CD4-positive, CD25-positive, alpha-beta regulatory T cell (primary cell): ENCODE results near the gene NR3C1. TPM values are rescaled to one million over a fixed set of nuclear protein-coding genes. Genes with fewer than 3 reads are reported as not detected.

Experiments used
- ATAC-seq, 2 donors: fragments of 150-1000 bp; cut with Tn5 transposase; one replicate each; pipeline ENCODE4 v1.10.0; 2021; ENCODE audit warnings: low read depth in 2 of 2, moderate number of reproducible peaks in 2 of 2, moderate library complexity in 1 of 2
- DNase-seq, 3 donors: peaks; one replicate each; pipeline versions ENCODE4 v3.0.0 to v3.0.0-alpha.2; 2012 to 2022; ENCODE audit warnings: mixed read lengths in 1 of 3
- H3K27ac ChIP-seq: one replicate; pipeline ENCODE4 v1.7.0; 2013; ENCODE audit warnings: mild to moderate bottlenecking, low read length; ENCODE audit not compliant: insufficient read depth, poor library complexity, severe bottlenecking
- H3K27me3 ChIP-seq: one replicate; pipeline ENCODE4 v1.7.0; 2013; ENCODE audit warnings: low read length; ENCODE audit not compliant: control insufficient read depth, insufficient read depth
- H3K36me3 ChIP-seq: one replicate; pipeline ENCODE4 v1.7.0; 2013; ENCODE audit warnings: mild to moderate bottlenecking, low read length, moderate library complexity; ENCODE audit not compliant: control insufficient read depth, insufficient read depth
- H3K4me1 ChIP-seq: 2 replicates; pipeline ENCODE4 v1.7.0; 2013; ENCODE audit warnings: mild to moderate bottlenecking, low read length; ENCODE audit not compliant: insufficient read depth, control insufficient read depth, poor library complexity, severe bottlenecking
- H3K4me3 ChIP-seq: one replicate; pipeline ENCODE4 v1.7.0; 2013; ENCODE audit warnings: low read depth, mild to moderate bottlenecking, low read length, moderate library complexity
- H3K9me3 ChIP-seq, 2 experiments: 1 replicate in 1 of 2; 2 replicates in 1 of 2; pipeline ENCODE4 v1.7.0; 2013; ENCODE audit warnings: low read length in 2 of 2, mild to moderate bottlenecking in 1 of 2, moderate library complexity in 1 of 2; ENCODE audit not compliant: control insufficient read depth in 2 of 2
- H3K27ac Mint-ChIP-seq, 3 donors: one replicate each; pipeline ENCODE4 v1.8.0; 2020 to 2022; ENCODE audit warnings: mild to moderate bottlenecking in 3 of 3, mixed read lengths in 3 of 3, moderate library complexity in 2 of 3
- H3K27me3 Mint-ChIP-seq: one replicate; pipeline ENCODE4 v1.8.0; 2022; ENCODE audit warnings: mild to moderate bottlenecking, mixed read lengths
- H3K36me3 Mint-ChIP-seq: one replicate; pipeline ENCODE4 v1.8.0; 2020; ENCODE audit warnings: mixed read lengths
- H3K4me1 Mint-ChIP-seq, 4 donors: one replicate each; pipeline ENCODE4 v1.8.0; 2020 to 2022; ENCODE audit warnings: mixed read lengths in 4 of 4, mild to moderate bottlenecking in 1 of 4
- H3K4me3 Mint-ChIP-seq, 4 donors: one replicate each; pipeline ENCODE4 v1.8.0; 2020 to 2022; ENCODE audit warnings: mild to moderate bottlenecking in 4 of 4, mixed read lengths in 4 of 4, moderate library complexity in 3 of 4
- H3K9me3 Mint-ChIP-seq, 7 donors: one replicate each; pipeline ENCODE4 v1.8.0; 2020 to 2022; ENCODE audit warnings: mixed read lengths in 7 of 7, mild to moderate bottlenecking in 3 of 7, moderate library complexity in 2 of 7
- polyA plus RNA-seq, 4 donors: library from polyadenylated mRNA; unstranded; fragments of 300-500 nt; fragmentation: Illumina TruSeq; gene quantifications; one replicate each; pipeline ENCODE4 v1.2.3, GENCODE V29; 2021
- total RNA-seq: library from RNA; stranded (reverse); gene quantifications from one replicate; pipeline ENCODE4 v1.2.3, GENCODE V29; 2022

Gene NR3C1
- total and polyA plus RNA-seq, 5 donors from 2014 or later, result 62.5 to 154 (median 75.1) TPM

- no peaks in the 10 kb centered on the region for H3K9me3 Mint-ChIP-seq
Measured at GRCh38 chr5:143238620-143239019, 164.9 kb downstream of the NR3C1 start.

GRCh38 chr5:143237664-143238063, 165.8 kb downstream of the NR3C1 start:
- Mint-ChIP-seq H3K36me3 (peaks cover 5% of the 10 kb centered on the region), H3K27ac (no peak overlapping the region), H3K4me3 (no peak overlapping the region), H3K9me3 (no peaks in the 10 kb centered on the region), H3K4me1 (peaks cover 0 to 4% (median 0%) of the 10 kb centered on the region in 4 donors), H3K27me3 (no peaks in the 10 kb centered on the region)
- Histone ChIP-seq H3K4me3 (no peak overlapping the region), H3K27me3 (no peaks in the 10 kb centered on the region), H3K4me1 (no peaks in the 10 kb centered on the region), H3K27ac (no peak overlapping the region), H3K9me3 (no peaks in the 10 kb centered on the region), H3K36me3 (no peaks in the 10 kb centered on the region)
- ATAC-seq (no peak), DNase-seq (no peak)

More at GRCh38 chr5:143238620-143239019, 164.9 kb downstream of the NR3C1 start:
- peaks cover 5% of the 10 kb centered on the region for H3K36me3 Mint-ChIP-seq
- H3K27me3 Mint-ChIP-seq, result no peaks in the 10 kb centered on the region
- Histone ChIP-seq H3K4me1 (no peaks in the 10 kb centered on the region), H3K27me3 (no peaks in the 10 kb centered on the region), H3K4me3 (no peak overlapping the region), H3K36me3 (no peaks in the 10 kb centered on the region), H3K27ac (no peak overlapping the region), H3K9me3 (no peaks in the 10 kb centered on the region)
- DNase-seq (no peak), ATAC-seq (no peak)
- H3K4me1 Mint-ChIP-seq, result peaks cover 0 to 3% (median 0%) of the 10 kb centered on the region in 4 donors
- H3K4me3 Mint-ChIP-seq, result no peak overlapping the region
- peak overlapping the region in 1 of 3 donors; percentile 18 for H3K27ac Mint-ChIP-seq

GRCh38 chr5:143236682-143237081, 166.8 kb downstream of the NR3C1 start:
- H3K9me3 ChIP-seq, result no peaks in the 10 kb centered on the region
- no peaks in the 10 kb centered on the region for H3K27me3 ChIP-seq
- H3K27ac ChIP-seq, result no peak overlapping the region
- H3K4me3 Mint-ChIP-seq, result no peak overlapping the region
- DNase-seq, result no peak
- no peaks in the 10 kb centered on the region for H3K27me3 Mint-ChIP-seq
- H3K36me3 Mint-ChIP-seq, result peaks cover 5% of the 10 kb centered on the region
- peaks cover 0 to 4% (median 0%) of the 10 kb centered on the region in 4 donors for H3K4me1 Mint-ChIP-seq
- H3K27ac Mint-ChIP-seq, result peak overlapping the region in 1 of 3 donors; percentile 60
- no peaks in the 10 kb centered on the region for H3K36me3 ChIP-seq
- no peaks in the 10 kb centered on the region for H3K4me1 ChIP-seq
- no peaks in the 10 kb centered on the region for H3K9me3 Mint-ChIP-seq
- ATAC-seq, result no peak
- no peak overlapping the region for H3K4me3 ChIP-seq

- Mint-ChIP-seq H3K27ac (no peak overlapping the region), H3K9me3 (no peaks in the 10 kb centered on the region), H3K4me1 (peaks cover 3 to 12% (median 7%) of the 10 kb centered on the region in 4 donors), H3K36me3 (peaks cover 5% of the 10 kb centered on the region), H3K27me3 (no peaks in the 10 kb centered on the region), H3K4me3 (no peak overlapping the region)
- no peak overlapping the region for H3K27ac ChIP-seq
- H3K4me3 ChIP-seq, result no peak overlapping the region
- no peaks in the 10 kb centered on the region for H3K36me3 ChIP-seq
- peaks cover 6% of the 10 kb centered on the region for H3K4me1 ChIP-seq
- H3K27me3 ChIP-seq, result no peaks in the 10 kb centered on the region
- DNase-seq (no peak), ATAC-seq (no peak)
- H3K9me3 ChIP-seq, result no peaks in the 10 kb centered on the region
Measured at GRCh38 chr5:143235423-143235822, 168.1 kb downstream of the NR3C1 start.

GRCh38 chr5:143234162-143234842, 169.2 kb downstream of the NR3C1 start:
- DNase-seq (no peak), ATAC-seq (no peak)
- peaks cover 17% of the 10 kb centered on the region for H3K4me1 ChIP-seq
- no peak overlapping the region for H3K4me3 Mint-ChIP-seq
- no peak overlapping the region for H3K4me3 ChIP-seq
- no peak overlapping the region for H3K27ac ChIP-seq
- no peak overlapping the region for H3K27ac Mint-ChIP-seq
- H3K9me3 ChIP-seq, result no peaks in the 10 kb centered on the region
- peaks cover 5% of the 10 kb centered on the region for H3K36me3 Mint-ChIP-seq
- no peaks in the 10 kb centered on the region for H3K27me3 ChIP-seq
- no peaks in the 10 kb centered on the region for H3K9me3 Mint-ChIP-seq
- H3K27me3 Mint-ChIP-seq, result no peaks in the 10 kb centered on the region
- H3K36me3 ChIP-seq, result no peaks in the 10 kb centered on the region
- H3K4me1 Mint-ChIP-seq, result peaks cover 13 to 23% (median 17%) of the 10 kb centered on the region in 4 donors

- peaks cover 21 to 32% (median 27%) of the 10 kb centered on the region in 4 donors for H3K4me1 Mint-ChIP-seq
- no peak overlapping the region for H3K4me3 Mint-ChIP-seq
- Histone ChIP-seq H3K27ac (no peak overlapping the region), H3K4me1 (peaks cover 30% of the 10 kb centered on the region), H3K4me3 (no peak overlapping the region), H3K9me3 (no peaks in the 10 kb centered on the region), H3K36me3 (no peaks in the 10 kb centered on the region), H3K27me3 (no peaks in the 10 kb centered on the region)
- peak overlapping the region in 1 of 3 donors; percentile 49 for H3K27ac Mint-ChIP-seq
- no peaks in the 10 kb centered on the region for H3K9me3 Mint-ChIP-seq
- peaks cover 5% of the 10 kb centered on the region for H3K36me3 Mint-ChIP-seq
- ATAC-seq (no peak), DNase-seq (no peak)
- H3K27me3 Mint-ChIP-seq, result no peaks in the 10 kb centered on the region
Measured at GRCh38 chr5:143233031-143233430, 170.5 kb downstream of the NR3C1 start.

DNA sequence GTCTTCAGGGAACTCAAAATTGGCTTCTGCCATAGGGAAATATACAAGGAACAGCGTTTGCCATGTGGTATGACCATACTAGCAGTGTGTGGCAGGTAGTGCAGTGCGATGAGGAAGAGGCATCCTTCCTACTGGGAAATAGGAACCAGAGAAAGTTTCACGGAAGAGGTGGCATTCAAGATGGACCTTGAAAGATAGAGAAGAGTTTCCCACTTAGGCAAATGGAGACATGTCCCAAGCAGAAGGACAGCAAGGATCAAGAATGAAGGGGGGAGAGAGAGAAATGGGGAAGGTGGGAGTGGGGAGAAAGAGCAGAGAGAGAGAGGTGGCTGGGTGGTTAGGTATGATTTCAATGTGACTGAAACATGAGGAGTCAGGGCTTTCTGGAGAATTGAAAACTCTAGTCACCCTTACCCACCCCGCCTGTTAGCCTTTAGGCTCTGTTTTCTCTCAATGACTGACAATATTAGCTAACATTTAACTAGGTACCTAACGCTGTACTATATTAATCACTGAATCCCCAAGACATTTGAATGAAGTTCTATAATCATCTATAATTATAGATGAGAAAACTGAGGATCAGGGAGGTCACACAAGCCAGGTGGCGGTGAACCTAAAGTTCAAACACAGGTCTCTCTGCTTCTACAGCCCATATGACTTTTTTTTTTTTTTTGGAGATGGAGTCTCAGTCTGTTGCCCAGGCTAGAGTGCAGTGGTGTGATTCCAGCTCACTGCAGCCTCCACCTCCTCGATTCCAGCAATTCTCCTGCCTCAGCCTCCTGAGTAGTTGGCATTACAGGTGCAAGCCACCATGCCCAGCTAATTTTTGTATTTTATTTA, 171.3 kb downstream of the NR3C1 start:
- no peaks in the 10 kb centered on the region for H3K27me3 Mint-ChIP-seq

More for the DNA sequence above, 171.3 kb downstream of the NR3C1 start:
- Histone ChIP-seq H3K27me3 (no peaks in the 10 kb centered on the region), H3K36me3 (no peaks in the 10 kb centered on the region), H3K27ac (no peak overlapping the region), H3K9me3 (no peaks in the 10 kb centered on the region), H3K4me3 (no peak overlapping the region), H3K4me1 (peaks cover 31% of the 10 kb centered on the region)
- DNase-seq (no peak), ATAC-seq (no peak)
- Mint-ChIP-seq H3K27ac (peak overlapping the region in 2 of 3 donors; percentile 18 to 99), H3K4me1 (peaks cover 21 to 41% (median 29%) of the 10 kb centered on the region in 4 donors), H3K36me3 (no peaks in the 10 kb centered on the region), H3K9me3 (no peaks in the 10 kb centered on the region), H3K4me3 (no peak overlapping the region)
